WI38 (cell line): ENCODE measurements around the gene LILRB4.
"Not testable (repeated sequence)": the region's sequence is repeated elsewhere in the genome, so short reads cannot be mapped to it uniquely, and the experiment has no call there.

Experiments
- H3K4me3 ChIP-seq: 2 replicates; pipeline ENCODE4 v1.5.1; 2011; ENCODE audit warnings: low read depth, mild to moderate bottlenecking, control low read depth, low read length
- CTCF ChIP-seq: IDR thresholded peaks from 2 replicates; pipeline ENCODE4 v1.5.1; 2012; ENCODE audit warnings: low read depth, mild to moderate bottlenecking, control low read depth, low read length

The LILRB4 gene

GRCh38 chr19:54673222-54673621, 10.4 kb downstream of the LILRB4 start:
- no peak overlapping the region for H3K4me3 ChIP-seq
- TF ChIP-seq CTCF, result no peak

GRCh38 chr19:54674021-54674617, 11.3 kb downstream of the LILRB4 start:
- H3K4me3 ChIP-seq, result no peak overlapping the region
- TF ChIP-seq CTCF, result peak; percentile 20; the same call in 1 of the 2 replicates

GRCh38 chr19:54676210-54676834, 13.5 kb downstream of the LILRB4 start:
- not testable (repeated sequence) for H3K4me3 ChIP-seq
- peak; percentile 67 for TF ChIP-seq CTCF

GRCh38 chr19:54677217-54677616, 14.4 kb downstream of the LILRB4 start:
- TF ChIP-seq CTCF, result no peak
- H3K4me3 ChIP-seq, result no peak overlapping the region

GRCh38 chr19:54681596-54681995, 18.8 kb downstream of the LILRB4 start:
- not testable (repeated sequence) for H3K4me3 ChIP-seq

- no peak for TF ChIP-seq CTCF
- H3K4me3 ChIP-seq, result no peak overlapping the region
These were observed 19.6 kb downstream of the LILRB4 start for GRCh38 chr19:54682306-54682856.

GRCh38 chr19:54684527-54684926, 21.7 kb downstream of the LILRB4 start:
- no peak overlapping the region for H3K4me3 ChIP-seq
- no peak for TF ChIP-seq CTCF
